ENCODE results near the gene MARCHF2. TPM values are rescaled to one million over a fixed set of nuclear protein-coding genes. Genes with fewer than 3 reads are reported as not detected.
"Not testable (repeated sequence)": the region's sequence is repeated elsewhere in the genome, so short reads cannot be mapped to it uniquely, and the experiment has no call there.

Gene MARCHF2
- total RNA-seq, 6 experiments from 2014 or later, result 23.5 to 30.2 (median 26.0) TPM

DNA sequence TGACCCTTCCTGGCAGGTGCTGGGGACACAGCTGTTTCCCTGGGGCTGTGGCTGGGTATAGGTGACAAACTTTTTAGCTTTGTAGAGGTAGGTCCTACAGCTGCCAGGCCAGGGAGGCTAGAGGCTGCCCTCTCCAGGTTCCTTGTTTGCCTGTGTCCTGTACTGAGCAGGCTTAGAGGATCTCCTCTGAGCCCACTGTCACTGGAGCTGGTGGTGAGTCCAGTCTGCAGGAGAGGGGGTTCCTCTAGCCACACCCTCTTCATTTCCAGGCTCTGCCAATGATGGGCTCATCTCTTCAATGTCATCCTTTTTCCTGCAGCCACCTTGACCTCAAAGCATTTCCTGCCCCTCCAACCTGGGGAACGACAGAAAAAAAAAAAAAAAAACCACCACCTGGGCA is 35.5 kb upstream of the MARCHF2 start:
- peaks cover 23% of the 10 kb centered on the region for H3K36me3 Mint-ChIP-seq (ENCODE audit: low read depth)
- no peak for DNase-seq

DNA sequence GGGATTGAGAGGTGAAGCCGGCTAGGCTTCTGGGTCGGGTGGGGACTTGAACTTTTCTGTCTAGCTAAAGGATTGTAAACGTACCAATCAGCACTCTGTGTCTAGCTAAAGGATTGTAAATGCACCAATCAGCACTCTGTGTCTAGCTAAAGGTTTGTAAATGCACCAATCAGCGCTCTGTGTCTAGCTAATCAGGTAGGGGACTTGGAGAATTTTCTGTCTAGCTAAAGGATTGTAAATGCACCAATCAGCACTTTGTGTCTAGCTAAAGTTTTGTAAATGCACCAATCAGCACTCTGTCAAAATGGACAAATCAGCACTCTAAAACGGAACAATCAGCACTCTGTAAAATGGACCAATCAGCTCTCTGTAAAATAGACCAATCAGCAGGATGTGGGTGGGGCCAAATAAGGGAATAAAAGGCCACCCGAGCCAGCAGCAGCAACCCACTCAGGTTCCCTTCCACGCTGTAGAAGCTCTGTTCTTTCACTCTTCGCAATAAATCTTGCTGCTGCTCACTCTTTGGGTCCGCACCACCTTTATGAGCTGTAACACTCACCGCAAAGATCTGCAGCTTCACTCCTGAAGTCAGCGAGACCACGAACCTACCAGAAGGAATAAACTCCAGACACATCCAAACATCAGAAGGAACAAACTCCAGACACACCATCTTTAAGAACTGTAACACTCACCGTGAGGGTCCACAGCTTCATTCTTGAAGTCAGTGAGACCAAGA is 33.8 kb upstream of the MARCHF2 start:
- not testable (repeated sequence) for H3K27me3 Mint-ChIP-seq (ENCODE audit: insufficient read depth); DNase-seq; H3K9me3 Mint-ChIP-seq; H3K27ac Mint-ChIP-seq; H3K4me1 Mint-ChIP-seq (ENCODE audit: low read depth); H3K4me3 Mint-ChIP-seq
- H3K36me3 Mint-ChIP-seq (ENCODE audit: low read depth), result peaks cover 15% of the 10 kb centered on the region

More for the DNA sequence above, 35.5 kb upstream of the MARCHF2 start:
- H3K9me3 Mint-ChIP-seq, result peaks cover 9% of the 10 kb centered on the region; the same call in 1 of the 2 replicates
- H3K27ac Mint-ChIP-seq, result no peak overlapping the region
- no peak overlapping the region for H3K4me3 Mint-ChIP-seq
- peaks cover 5% of the 10 kb centered on the region; the same call in 1 of the 2 replicates for H3K4me1 Mint-ChIP-seq (ENCODE audit: low read depth)
- TF ChIP-seq, protein P1, sequence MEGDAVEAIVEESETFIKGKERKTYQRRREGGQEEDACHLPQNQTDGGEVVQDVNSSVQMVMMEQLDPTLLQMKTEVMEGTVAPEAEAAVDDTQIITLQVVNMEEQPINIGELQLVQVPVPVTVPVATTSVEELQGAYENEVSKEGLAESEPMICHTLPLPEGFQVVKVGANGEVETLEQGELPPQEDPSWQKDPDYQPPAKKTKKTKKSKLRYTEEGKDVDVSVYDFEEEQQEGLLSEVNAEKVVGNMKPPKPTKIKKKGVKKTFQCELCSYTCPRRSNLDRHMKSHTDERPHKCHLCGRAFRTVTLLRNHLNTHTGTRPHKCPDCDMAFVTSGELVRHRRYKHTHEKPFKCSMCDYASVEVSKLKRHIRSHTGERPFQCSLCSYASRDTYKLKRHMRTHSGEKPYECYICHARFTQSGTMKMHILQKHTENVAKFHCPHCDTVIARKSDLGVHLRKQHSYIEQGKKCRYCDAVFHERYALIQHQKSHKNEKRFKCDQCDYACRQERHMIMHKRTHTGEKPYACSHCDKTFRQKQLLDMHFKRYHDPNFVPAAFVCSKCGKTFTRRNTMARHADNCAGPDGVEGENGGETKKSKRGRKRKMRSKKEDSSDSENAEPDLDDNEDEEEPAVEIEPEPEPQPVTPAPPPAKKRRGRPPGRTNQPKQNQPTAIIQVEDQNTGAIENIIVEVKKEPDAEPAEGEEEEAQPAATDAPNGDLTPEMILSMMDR (IDR thresholded peaks at IDR 0.05), result no peak
- no peaks in the 10 kb centered on the region for H3K27me3 Mint-ChIP-seq (ENCODE audit: insufficient read depth)

DNA sequence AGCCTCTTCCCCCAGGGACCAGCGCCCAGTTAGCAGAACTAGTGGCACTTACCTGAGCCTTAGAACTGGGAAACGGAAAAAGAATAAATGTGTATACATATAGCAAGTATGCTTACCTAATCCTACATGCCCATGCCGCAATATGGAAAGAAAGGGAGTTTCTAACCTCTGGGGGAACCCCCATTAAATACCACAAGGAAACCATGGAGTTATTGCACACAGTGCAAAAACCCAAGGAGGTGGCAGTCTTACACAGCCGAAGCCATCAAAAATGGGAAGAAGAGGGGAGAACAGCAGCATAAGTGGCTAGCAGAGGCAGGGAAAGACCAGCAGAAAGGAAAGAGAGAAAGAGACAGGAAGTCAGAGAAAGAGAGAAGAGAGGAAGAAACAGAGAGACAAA is 28.5 kb upstream of the MARCHF2 start:
- Mint-ChIP-seq H3K4me1 (ENCODE audit: low read depth) (peaks cover 13% of the 10 kb centered on the region; the same call in 1 of the 2 replicates), H3K36me3 (ENCODE audit: low read depth) (peaks cover 18% of the 10 kb centered on the region)
- DNase-seq; H3K4me3 Mint-ChIP-seq; H3K9me3 Mint-ChIP-seq; H3K27ac Mint-ChIP-seq; H3K27me3 Mint-ChIP-seq (ENCODE audit: insufficient read depth): not testable (repeated sequence)

DNA sequence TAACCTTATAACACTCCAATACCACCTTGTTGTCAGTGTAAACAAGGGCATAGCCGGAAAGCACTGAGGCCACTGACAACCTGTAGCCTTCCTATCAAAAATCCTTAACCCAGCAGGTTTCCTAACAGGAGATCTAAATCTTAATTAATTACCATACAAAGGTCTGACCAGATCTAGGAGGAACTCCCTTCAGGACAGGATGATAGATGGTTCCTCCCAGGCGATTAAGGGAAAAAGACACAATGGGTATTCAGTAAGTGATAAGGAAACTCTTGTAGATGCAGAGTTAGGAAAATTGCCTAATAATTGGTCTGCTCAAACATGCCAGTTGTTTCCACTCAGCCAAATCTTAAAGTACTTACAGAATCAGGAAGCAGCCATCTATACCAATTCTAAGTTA is 28.0 kb upstream of the MARCHF2 start:
- H3K27me3 Mint-ChIP-seq (ENCODE audit: insufficient read depth); H3K9me3 Mint-ChIP-seq; H3K27ac Mint-ChIP-seq; DNase-seq; H3K4me3 Mint-ChIP-seq: not testable (repeated sequence)
- H3K4me1 Mint-ChIP-seq (ENCODE audit: low read depth), result peaks cover 13% of the 10 kb centered on the region; the same call in 1 of the 2 replicates
- H3K36me3 Mint-ChIP-seq (ENCODE audit: low read depth), result peaks cover 16% of the 10 kb centered on the region

GRCh38 chr19:8385566-8385965 is 27.5 kb upstream of the MARCHF2 start:
- H3K9me3 Mint-ChIP-seq; H3K27me3 Mint-ChIP-seq (ENCODE audit: insufficient read depth); DNase-seq; H3K4me3 Mint-ChIP-seq; H3K27ac Mint-ChIP-seq: not testable (repeated sequence)
- H3K4me1 Mint-ChIP-seq (ENCODE audit: low read depth), result peaks cover 13% of the 10 kb centered on the region; the same call in 1 of the 2 replicates
- H3K36me3 Mint-ChIP-seq (ENCODE audit: low read depth), result peaks cover 16% of the 10 kb centered on the region

GRCh38 chr19:8386419-8386818 is 26.7 kb upstream of the MARCHF2 start:
- DNase-seq; H3K27ac Mint-ChIP-seq; H3K4me3 Mint-ChIP-seq; H3K9me3 Mint-ChIP-seq; H3K27me3 Mint-ChIP-seq (ENCODE audit: insufficient read depth): not testable (repeated sequence)
- Mint-ChIP-seq H3K36me3 (ENCODE audit: low read depth) (peaks cover 16% of the 10 kb centered on the region), H3K4me1 (ENCODE audit: low read depth) (peaks cover 13% of the 10 kb centered on the region; the same call in 1 of the 2 replicates)

GRCh38 chr19:8386990-8387389 is 26.1 kb upstream of the MARCHF2 start:
- TF ChIP-seq, protein P1 (IDR thresholded peaks at IDR 0.05), result no peak
- Mint-ChIP-seq H3K9me3 (peaks cover 7% of the 10 kb centered on the region; the same call in 1 of the 2 replicates), H3K36me3 (ENCODE audit: low read depth) (peaks cover 16% of the 10 kb centered on the region), H3K27me3 (ENCODE audit: insufficient read depth) (no peaks in the 10 kb centered on the region; the same call in 1 of the 2 replicates), H3K4me1 (ENCODE audit: low read depth) (peaks cover 10% of the 10 kb centered on the region; the same call in 1 of the 2 replicates), H3K4me3 (no peak overlapping the region), H3K27ac (no peak overlapping the region; the same call in 1 of the 2 replicates)
- no peak for DNase-seq

All from HFFc6 (cell line).